Embryonic facial prominence (tissue), 1 donor: ENCODE measurements around the gene SCARB2.
A peak's percentile ranks its signal among the peaks of the same experiment; 100 is the strongest.

ENCODE experiments used
- DNase-seq: peaks from one replicate; pipeline ENCODE4 v3.0.0-alpha.2; 2016; ENCODE audit errors: extremely low spot score

Gene SCARB2

GRCh38 chr4:76198411-76199237 is 15.0 kb downstream of the SCARB2 start:
- no peak for DNase-seq

DNA sequence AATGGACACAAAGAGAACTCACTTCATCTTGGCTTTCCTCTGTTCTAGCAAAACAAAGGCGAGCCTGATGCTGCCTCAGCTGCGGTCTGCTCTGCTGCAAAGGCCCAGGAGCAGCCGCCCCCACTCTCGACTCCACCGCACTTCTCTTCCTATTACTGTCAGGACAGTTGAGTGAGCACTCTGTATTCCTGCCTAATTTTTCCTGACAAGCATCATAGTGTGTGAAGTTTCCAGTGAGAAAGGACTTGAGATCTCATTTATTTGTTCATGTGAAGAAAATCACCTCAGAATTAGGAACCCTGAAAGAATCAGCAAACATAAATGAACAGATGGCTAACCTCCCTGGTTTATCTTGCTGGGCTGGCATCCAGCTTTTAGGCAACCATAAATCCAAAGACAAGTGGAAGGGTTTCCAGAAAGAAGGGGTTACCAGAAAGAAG is 15.6 kb downstream of the SCARB2 start:
- no peak for DNase-seq

GRCh38 chr4:76197031-76197743 is 16.4 kb downstream of the SCARB2 start:
- no peak for DNase-seq

GRCh38 chr4:76196376-76196775 is 17.2 kb downstream of the SCARB2 start:
- DNase-seq: no peak

DNA sequence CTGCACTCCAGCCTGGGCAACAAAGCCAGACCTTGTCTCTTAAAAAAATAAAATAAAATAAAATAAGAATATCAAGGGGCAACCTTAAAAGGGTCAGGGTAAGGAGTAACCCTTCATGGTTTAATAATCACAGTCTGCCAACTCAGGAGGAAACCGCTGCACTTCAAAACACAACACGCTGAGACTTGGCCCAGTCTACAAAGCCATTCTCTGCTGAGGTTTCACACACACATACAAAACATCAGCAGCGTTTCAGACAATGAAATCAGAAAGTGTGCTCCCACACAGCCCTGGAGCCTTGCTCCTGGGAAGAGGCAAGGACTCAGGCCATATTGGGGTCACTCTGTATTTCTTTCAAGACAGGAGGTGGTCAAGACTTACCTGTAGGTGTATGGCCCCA is 18.3 kb downstream of the SCARB2 start:
- no peak for DNase-seq

DNA sequence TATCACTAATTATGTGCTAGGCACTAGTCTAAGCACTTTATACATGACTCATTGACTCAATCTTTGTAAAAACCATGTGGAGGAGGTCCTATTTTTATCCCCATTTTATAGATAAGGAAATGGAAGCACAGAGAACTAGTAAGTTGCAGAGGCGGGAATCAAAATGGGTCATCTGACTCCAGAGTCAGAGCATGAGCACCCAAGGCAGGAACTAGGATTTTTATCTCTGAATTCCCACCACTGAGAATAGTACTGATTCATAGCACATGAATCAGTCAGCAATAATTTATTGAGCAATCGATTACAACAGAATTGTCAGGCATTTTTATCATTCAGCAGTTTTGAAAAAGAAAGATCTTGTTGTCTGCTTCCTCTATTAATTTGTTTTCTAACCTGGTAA is 19.3 kb downstream of the SCARB2 start:
- DNase-seq: no peak

- no peak for DNase-seq
These were observed 21.4 kb downstream of the SCARB2 start for GRCh38 chr4:76192236-76192635.

DNA sequence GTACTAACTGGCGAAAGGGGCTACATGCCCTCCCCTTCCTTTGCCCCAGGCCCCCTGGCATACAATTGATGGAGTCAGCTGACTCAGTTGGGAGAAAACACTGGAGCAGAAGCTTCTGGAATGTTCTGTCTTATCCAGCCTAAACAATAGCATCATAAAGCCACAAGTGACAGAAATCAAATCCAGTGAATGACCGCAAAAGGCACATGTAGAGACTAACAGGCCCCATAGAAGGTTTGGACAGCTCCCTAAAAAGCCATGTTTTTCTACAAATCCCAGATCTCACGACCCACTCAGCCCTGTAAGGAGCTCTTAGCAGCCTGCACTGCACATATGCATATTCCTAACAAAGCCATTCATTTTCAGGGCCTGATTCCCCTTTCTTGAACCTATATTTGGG is 25.1 kb downstream of the SCARB2 start:
- DNase-seq: no peak

DNA sequence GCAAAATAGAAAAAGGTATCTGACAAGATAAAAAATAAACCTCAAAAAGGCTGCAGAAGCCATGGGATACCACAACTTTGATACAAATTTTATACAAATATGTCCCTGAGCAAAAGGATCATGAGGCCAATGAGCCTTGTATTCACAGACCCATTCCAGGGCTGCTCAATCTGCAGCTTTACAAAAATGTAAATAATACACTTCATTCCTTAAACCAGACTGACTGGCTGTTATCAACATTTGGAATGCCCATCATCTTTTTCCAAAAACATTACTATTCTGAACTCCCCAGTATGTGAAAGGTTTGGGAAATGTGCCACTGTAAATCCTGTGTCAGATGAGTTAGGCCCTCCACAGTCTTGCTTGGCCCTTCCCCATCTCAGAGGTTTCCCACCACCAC is 25.5 kb downstream of the SCARB2 start:
- DNase-seq: no peak

DNA sequence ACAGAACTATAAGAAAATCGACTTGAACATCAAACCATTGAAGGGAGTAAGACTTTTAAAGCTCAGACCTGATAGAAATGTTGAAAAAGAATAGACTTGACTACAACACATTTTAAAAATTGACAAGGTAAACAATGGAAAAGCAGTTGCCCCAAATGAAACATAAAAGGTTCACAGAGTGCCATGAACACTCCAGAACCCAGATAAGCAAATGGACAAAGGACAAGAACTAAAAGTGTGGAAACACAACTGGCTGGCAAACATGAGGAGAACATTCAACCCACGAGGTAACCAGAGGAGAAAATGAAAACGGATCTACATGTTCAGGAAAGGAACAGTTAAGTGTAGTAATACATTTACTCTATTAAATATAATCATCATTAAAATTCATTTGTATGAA is 26.5 kb downstream of the SCARB2 start:
- no peak for DNase-seq

DNA sequence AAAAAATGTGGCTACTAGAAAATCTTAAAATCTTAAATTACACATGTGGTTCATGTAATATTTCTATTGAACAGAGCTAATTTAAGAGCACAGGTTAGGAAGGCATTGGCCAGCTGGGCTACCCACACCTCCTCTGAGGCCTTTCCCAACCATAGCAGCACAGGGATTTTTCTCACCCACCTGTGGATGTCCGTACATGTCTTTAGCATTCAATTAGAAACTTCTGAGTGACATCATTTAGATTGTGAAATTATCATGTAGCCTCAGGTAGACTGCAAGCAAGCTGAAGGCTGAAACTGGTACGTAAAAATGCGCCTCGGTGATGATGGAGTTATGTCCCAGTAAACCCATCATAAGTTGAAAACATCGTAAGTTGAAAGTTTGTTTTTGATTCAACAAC is 31.2 kb downstream of the SCARB2 start:
- DNase-seq: no peak

DNA sequence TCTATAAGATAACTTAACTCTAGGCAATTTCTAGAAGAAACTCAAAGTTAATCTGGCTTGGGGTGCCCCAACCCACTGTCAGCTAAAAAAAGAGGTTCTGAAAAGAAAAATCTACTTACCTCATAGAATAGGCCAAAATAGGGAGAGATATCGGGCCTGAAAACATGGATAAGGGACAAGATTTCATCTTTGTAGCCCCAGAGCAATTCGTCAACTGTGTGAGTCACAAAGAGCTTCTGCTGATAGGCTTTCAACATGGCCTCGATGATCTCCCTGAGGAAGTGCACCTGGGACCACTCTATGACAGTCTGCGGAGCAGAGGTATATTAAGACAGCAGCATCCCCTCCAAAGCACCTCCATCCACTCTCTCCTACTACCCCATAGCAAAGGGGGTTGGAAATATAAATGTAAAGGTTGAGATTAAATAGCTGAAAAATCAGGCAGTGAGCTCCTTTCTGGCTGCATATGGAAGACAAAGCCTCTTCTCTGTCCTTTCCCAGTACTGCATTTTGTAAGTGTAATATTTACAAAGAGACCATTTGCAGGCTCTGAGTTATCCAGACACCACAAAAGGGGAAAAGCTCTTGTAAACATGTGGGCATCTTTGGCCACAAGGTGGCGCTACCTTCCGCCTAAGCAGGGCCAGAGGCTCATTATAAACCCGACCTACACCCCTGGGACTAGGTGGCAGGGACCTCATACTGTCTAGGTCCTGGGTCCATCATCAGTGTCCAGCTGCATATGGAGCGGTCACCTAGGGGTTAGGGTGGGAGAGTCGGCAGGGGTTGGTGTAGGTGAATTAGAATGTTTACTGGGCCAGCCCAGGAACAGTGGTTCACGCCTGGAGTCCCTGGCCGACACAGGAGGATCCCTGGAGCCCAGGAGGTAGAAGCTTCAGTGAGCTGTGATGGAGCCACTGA is 34.0 kb downstream of the SCARB2 start:
- peak; percentile 39 for DNase-seq

DNA sequence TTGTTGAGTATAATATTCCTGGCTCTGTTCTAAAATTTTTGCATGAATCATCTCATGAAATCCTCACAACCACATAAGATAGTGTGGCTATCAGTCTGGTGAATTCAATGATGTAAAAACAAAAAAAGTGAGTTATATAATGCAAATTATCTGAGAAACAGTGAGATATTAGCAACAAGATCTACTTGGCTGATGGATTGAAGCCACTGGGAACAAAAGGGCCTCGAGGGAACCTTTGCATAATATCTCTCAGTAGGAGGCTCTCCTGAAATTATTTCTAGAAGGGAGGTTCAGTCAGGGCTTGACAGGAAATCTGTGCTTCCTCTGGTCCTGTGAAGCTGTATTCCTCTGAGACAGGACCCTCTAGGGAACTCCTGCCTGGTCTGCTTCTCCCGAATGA is 35.3 kb downstream of the SCARB2 start:
- no peak for DNase-seq

- no peak for DNase-seq
These were observed 35.9 kb downstream of the SCARB2 start for GRCh38 chr4:76177709-76178108.

DNA sequence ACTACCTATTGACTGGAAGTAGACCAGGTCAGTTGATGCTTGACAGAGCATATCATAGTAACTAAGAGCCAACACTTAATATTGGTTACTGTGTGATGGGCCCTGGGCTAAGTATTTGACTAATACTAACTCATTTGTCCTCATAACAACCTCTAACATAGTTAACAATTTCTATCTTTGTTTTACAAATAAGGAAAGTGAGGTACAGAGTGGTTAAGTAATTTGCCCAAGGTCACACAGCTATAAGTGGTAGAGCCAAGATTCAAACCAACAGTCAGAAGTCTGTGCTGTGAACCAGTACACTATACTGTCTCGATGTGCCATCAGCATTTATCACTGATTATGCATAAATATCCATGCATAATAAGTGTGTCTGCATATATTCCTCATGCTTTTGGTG is 38.3 kb downstream of the SCARB2 start:
- DNase-seq: no peak

GRCh38 chr4:76174216-76174615 is 39.4 kb downstream of the SCARB2 start:
- DNase-seq: no peak

DNA sequence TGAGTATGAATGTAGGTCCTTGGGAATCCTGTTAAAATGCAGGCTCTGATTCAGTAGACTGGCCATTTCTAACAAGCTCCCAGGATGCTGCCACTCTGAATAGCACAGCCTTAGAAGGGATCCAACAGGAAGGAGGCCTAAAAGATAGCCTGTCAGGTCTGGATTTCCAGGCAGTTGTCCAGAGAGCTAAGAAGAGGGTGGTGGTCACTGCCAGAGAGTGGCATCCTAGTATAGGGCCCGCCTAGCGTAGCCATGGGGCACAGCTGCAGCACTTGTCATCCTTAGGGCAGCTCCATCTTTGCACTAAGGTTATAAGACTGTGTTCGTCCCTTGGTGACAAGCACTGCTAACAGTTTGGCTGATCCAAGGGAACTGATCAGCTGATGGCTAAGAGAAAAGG is 44.9 kb downstream of the SCARB2 start:
- DNase-seq: no peak

DNA sequence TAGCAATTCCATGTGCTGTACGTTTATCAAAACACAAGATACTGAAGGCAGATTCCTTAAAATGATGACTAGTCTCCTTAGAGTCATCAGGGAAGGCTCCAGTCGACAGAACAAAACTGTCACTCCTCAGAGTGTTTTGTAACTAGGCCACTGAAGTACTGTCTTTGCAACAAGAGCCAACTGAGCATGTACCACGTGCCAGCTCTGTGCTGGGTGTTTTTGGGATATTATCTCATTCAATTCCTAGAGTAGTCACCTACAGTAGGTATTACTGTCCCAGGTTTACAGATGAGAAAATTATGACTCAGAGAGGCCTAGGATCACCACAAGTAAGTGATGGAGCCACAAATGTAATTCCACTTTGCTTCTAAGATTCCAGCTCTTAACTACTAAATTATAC is 47.1 kb downstream of the SCARB2 start:
- no peak for DNase-seq

- no peak for DNase-seq
These were observed 53.3 kb downstream of the SCARB2 start for GRCh38 chr4:76160355-76160754.

- DNase-seq: no peak
These were observed 57.0 kb downstream of the SCARB2 start for GRCh38 chr4:76156635-76157034.

DNA sequence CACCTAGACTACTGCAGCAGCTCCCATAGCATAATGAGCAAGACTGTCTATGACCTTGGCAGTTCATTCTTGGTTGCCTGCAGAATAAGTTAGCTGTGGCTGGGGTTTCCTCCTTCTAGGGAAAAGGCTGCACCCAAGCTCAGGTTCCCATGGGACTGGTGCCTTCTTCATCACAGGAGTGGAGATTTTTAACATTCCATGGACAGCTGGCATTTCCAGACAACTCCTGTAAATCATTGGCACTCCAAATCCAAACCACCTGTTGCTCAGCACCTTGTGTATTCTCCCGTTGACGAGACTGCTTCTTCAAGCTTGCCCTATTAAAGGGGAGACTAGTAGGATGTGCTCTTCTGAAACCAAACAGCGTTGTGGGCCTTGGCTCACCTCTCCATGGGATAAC is 57.6 kb downstream of the SCARB2 start:
- DNase-seq: no peak

DNA sequence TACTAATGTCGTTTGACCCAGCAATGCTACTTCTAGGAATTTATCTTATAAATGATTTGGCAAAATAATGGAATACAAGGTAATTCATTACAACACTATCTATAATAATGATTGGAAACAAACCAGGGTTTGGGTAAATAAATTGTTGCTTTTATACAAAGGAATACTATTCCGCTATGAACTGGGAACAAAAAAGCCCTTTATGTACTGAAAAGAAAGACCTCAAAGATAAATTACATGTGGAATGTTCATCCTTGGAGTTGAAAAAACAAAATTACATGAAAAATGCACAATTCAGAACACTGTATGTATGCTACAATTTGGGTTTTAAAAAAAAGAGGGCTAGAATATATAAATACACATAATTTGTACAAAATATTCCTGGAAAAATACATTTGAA is 60.3 kb downstream of the SCARB2 start:
- DNase-seq: no peak
